K562 (cell line): ENCODE data around the gene RORC. TPM values are rescaled to one million over a fixed set of nuclear protein-coding genes. Genes with fewer than 3 reads are reported as not detected.

Source experiments
- ARID3B ChIP-seq: fragments of 250-450 bp; sonication (Bioruptor Pico); IDR thresholded peaks from 2 replicates; pipeline ENCODE4 v1.4.0; 2020; ENCODE audit warnings: borderline replicate concordance
- CBX2 ChIP-seq: fragments of 200-600 bp; sonication (generic); IDR thresholded peaks from one replicate; pipeline ENCODE4 v1.6.1; 2012; ENCODE audit warnings: mild to moderate bottlenecking, low read length, inconsistent platforms; ENCODE audit not compliant: insufficient read depth, poor library complexity, severe bottlenecking
- CREM ChIP-seq: IDR thresholded peaks from 2 replicates; pipeline ENCODE4 v1.6.1; 2014; ENCODE audit warnings: antibody characterized with exemption, low read depth
- ELF1 ChIP-seq: fragments of 200-800 bp; sonication (Bioruptor generic); IDR thresholded peaks from 2 replicates; pipeline ENCODE4 v1.6.1; 2016; ENCODE audit warnings: missing genetic modification characterization, missing compliant biosample characterization
- GATA2 ChIP-seq: sonication (generic); formaldehyde crosslinking; IDR thresholded peaks from 2 replicates; pipeline ENCODE4 v1.4.0; 2020; ENCODE audit warnings: mild to moderate bottlenecking, missing genetic modification reagents
- NBN ChIP-seq: fragments of 450-650 bp; IDR thresholded peaks from 2 replicates; pipeline ENCODE4 v1.6.1; 2016; ENCODE audit warnings: low read depth, mild to moderate bottlenecking
- RBFOX2 ChIP-seq: fragments of 200-400 bp; formaldehyde crosslinking; IDR thresholded peaks from 2 replicates; pipeline ENCODE4 v1.6.1; 2017; ENCODE audit warnings: low read depth, mild to moderate bottlenecking, low read length, moderate library complexity
- SMAD1 ChIP-seq: fragments of 150-350 bp; IDR thresholded peaks from 2 replicates; pipeline ENCODE4 v1.6.1; 2014; ENCODE audit warnings: low read length, low read depth; ENCODE audit not compliant: partially characterized antibody
- SMARCA5 ChIP-seq: fragments of 450-650 bp; IDR thresholded peaks from 2 replicates; pipeline ENCODE4 v1.6.1; 2016
- SP2 ChIP-seq: IDR thresholded peaks from 2 replicates; pipeline ENCODE4 v1.6.1; 2011; ENCODE audit warnings: mild to moderate bottlenecking, low read depth, low read length, moderate library complexity; ENCODE audit not compliant: poor library complexity, severe bottlenecking; ENCODE audit errors: extremely low read depth
- TBP ChIP-seq: optimal IDR thresholded peaks from 2 replicates; pipeline ENCODE3; 2011; ENCODE audit warnings: low read depth, low read length, improper control_type of control experiment
- TRIM25 ChIP-seq: fragments of 450-650 bp; IDR thresholded peaks from 2 replicates; pipeline ENCODE4 v1.7.0; 2016; ENCODE audit warnings: borderline replicate concordance
- ZNF165 ChIP-seq: fragments of 250-450 bp; sonication (Bioruptor Pico); IDR thresholded peaks from 2 replicates; pipeline ENCODE4 v1.4.0; 2020; ENCODE audit warnings: borderline replicate concordance
- ZNF316 ChIP-seq: fragments of 450-650 bp; IDR thresholded peaks from 2 replicates; pipeline ENCODE4 v1.6.1; 2016
- ZNF395 ChIP-seq: fragments of 200-800 bp; sonication (Bioruptor generic); IDR thresholded peaks from 2 replicates; pipeline ENCODE4 v1.6.1; 2017; ENCODE audit warnings: missing genetic modification characterization, missing compliant biosample characterization
- ZNF431 ChIP-seq: sonication (generic); formaldehyde crosslinking; IDR thresholded peaks from 2 replicates; pipeline ENCODE4 v1.8.0; 2022; ENCODE audit warnings: mild to moderate bottlenecking, missing genetic modification reagents
- ZNF668 ChIP-seq: fragments of 250-450 bp; sonication (Bioruptor Pico); IDR thresholded peaks from 2 replicates; pipeline ENCODE4 v1.8.0; 2022; ENCODE audit warnings: mild to moderate bottlenecking, inconsistent platforms
- ZNF699 ChIP-seq: fragments of 250-450 bp; sonication (Bioruptor Pico); IDR thresholded peaks from 2 replicates; pipeline ENCODE4 v1.8.0; 2021; ENCODE audit warnings: mild to moderate bottlenecking, moderate library complexity; ENCODE audit not compliant: insufficient replicate concordance
- polyA plus RNA-seq, 8 experiments: library from polyadenylated mRNA; depleted of rRNA in 4 of 8; stranded (reverse) in 5 of 8; unstranded in 3 of 8; fragments of >200 nt; fragmentation: Nextera tagmentation in 2 of 8; fragmentation: Illumina TruSeq in 1 of 8; extraction: Ambion mirVana in 2 of 8; extraction: Trizol in 1 of 8; gene quantifications; 2 replicates each; pipeline versions ENCODE4 v1.2.1 to v1.2.3, GENCODE V29; 2011 to 2014; ENCODE audit warnings: inconsistent platforms in 1 of 8, missing spikeins in 1 of 8
- total RNA-seq, 7 experiments: library from RNA; depleted of rRNA in 6 of 7; stranded (reverse); fragments of >200 nt in 6 of 7; fragmentation: Illumina TruSeq in 2 of 7; extraction: Trizol in 2 of 7; gene quantifications; 2 replicates each; pipeline versions ENCODE4 v1.2.1 to v1.2.3, GENCODE V29; 2011 to 2021; ENCODE audit warnings: low replicate concordance in 1 of 7
- TF ChIP-seq, protein P1 (sequence below), 2 experiments: fragments of 150-350 bp in 1 of 2; IDR thresholded peaks; 2 replicates each; pipeline ENCODE4 v1.6.1; 2012 to 2016; ENCODE audit warnings: low read depth in 2 of 2, low read length in 2 of 2, mild to moderate bottlenecking in 1 of 2, moderate library complexity in 1 of 2

RORC gene
- total and polyA plus RNA-seq, 9 of the 15 experiments (the other 6 are each of a cell fraction or from before 2014, with no cell fraction given): not detected

GRCh38 chr1:151790071-151790939, 41.3 kb downstream of the RORC start, which contains the start of gene TDRKH (continued):
- TF ChIP-seq, protein P1, sequence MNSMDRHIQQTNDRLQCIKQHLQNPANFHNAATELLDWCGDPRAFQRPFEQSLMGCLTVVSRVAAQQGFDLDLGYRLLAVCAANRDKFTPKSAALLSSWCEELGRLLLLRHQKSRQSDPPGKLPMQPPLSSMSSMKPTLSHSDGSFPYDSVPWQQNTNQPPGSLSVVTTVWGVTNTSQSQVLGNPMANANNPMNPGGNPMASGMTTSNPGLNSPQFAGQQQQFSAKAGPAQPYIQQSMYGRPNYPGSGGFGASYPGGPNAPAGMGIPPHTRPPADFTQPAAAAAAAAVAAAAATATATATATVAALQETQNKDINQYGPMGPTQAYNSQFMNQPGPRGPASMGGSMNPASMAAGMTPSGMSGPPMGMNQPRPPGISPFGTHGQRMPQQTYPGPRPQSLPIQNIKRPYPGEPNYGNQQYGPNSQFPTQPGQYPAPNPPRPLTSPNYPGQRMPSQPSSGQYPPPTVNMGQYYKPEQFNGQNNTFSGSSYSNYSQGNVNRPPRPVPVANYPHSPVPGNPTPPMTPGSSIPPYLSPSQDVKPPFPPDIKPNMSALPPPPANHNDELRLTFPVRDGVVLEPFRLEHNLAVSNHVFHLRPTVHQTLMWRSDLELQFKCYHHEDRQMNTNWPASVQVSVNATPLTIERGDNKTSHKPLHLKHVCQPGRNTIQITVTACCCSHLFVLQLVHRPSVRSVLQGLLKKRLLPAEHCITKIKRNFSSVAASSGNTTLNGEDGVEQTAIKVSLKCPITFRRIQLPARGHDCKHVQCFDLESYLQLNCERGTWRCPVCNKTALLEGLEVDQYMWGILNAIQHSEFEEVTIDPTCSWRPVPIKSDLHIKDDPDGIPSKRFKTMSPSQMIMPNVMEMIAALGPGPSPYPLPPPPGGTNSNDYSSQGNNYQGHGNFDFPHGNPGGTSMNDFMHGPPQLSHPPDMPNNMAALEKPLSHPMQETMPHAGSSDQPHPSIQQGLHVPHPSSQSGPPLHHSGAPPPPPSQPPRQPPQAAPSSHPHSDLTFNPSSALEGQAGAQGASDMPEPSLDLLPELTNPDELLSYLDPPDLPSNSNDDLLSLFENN (IDR thresholded peaks at IDR 0.05; ENCODE audit: low read depth in 2 of 2, low read length in 2 of 2): 0 out of 4 replicates have a peak, but pooled peaks of 1 of the 2 experiments have one; percentile 11
- TF ChIP-seq ZNF316 (no peak), ARID3B (no peak), ZNF668 (CRISPR knock-in tag) (no peak), TBP (peak; percentile 35), TRIM25 (no peak), NBN (peak; percentile 62; the same call in 1 of the 2 replicates), ZNF165 (CRISPR knock-in tag) (no peak), ZNF431 (CRISPR knock-in tag) (peak; percentile 47; the same call in 1 of the 2 replicates), CBX2 (no peak), ELF1 (tag) (no peak), ZNF699 (CRISPR knock-in tag) (no peak), GATA2 (CRISPR knock-in tag) (no peak), SMAD1 (peak; percentile 98), ZNF395 (CRISPR knock-in tag) (peak; percentile 96), SMARCA5 (no peak), CREM (peak; percentile 29; the same call in 1 of the 2 replicates), RBFOX2 (peak; percentile 87), SP2 (peak; percentile 90)
